IgD-negative memory B cell (primary cell): ENCODE measurements around the gene MMP1. TPM values are rescaled to one million over a fixed set of nuclear protein-coding genes. Genes with fewer than 3 reads are reported as not detected.

Experiments used
- H3K27ac Mint-ChIP-seq, 3 donors: one replicate each; pipeline ENCODE4 v1.8.0; 2020 to 2022; ENCODE audit warnings: mild to moderate bottlenecking in 3 of 3, mixed read lengths in 3 of 3, moderate library complexity in 1 of 3
- H3K27me3 Mint-ChIP-seq: one replicate; pipeline ENCODE4 v1.8.0; 2021; ENCODE audit warnings: mixed read lengths
- H3K36me3 Mint-ChIP-seq: one replicate; pipeline ENCODE4 v1.8.0; 2020; ENCODE audit warnings: mild to moderate bottlenecking, mixed read lengths
- H3K4me1 Mint-ChIP-seq, 3 donors: one replicate each; pipeline ENCODE4 v1.8.0; 2020 to 2022; ENCODE audit warnings: mixed read lengths in 3 of 3, mild to moderate bottlenecking in 1 of 3
- H3K4me3 Mint-ChIP-seq, 4 donors: one replicate each; pipeline ENCODE4 v1.8.0; 2020 to 2022; ENCODE audit warnings: mild to moderate bottlenecking in 4 of 4, mixed read lengths in 4 of 4, moderate library complexity in 3 of 4
- H3K9me3 Mint-ChIP-seq, 3 donors: one replicate each; pipeline ENCODE4 v1.8.0; 2020 to 2021; ENCODE audit warnings: mixed read lengths in 3 of 3, mild to moderate bottlenecking in 1 of 3
- polyA plus RNA-seq: library from polyadenylated mRNA; unstranded; fragments of 300-500 nt; fragmentation: Illumina TruSeq; gene quantifications from one replicate; pipeline ENCODE4 v1.2.3, GENCODE V29; 2021

MMP1 gene
- polyA plus RNA-seq, 1 donor from 2014 or later = not detected

- Mint-ChIP-seq H3K27me3 (peaks cover 1% of the 10 kb centered on the region), H3K36me3 (no peaks in the 10 kb centered on the region), H3K4me1 (no peaks in the 10 kb centered on the region), H3K27ac (no peak overlapping the region), H3K4me3 (no peak overlapping the region), H3K9me3 (no peaks in the 10 kb centered on the region)
These were observed 9.5 kb downstream of the MMP1 start for GRCh38 chr11:102788334-102788995.

- H3K27ac Mint-ChIP-seq = no peak overlapping the region
- peaks cover 1% of the 10 kb centered on the region for H3K27me3 Mint-ChIP-seq
- no peak overlapping the region for H3K4me3 Mint-ChIP-seq
- H3K36me3 Mint-ChIP-seq = no peaks in the 10 kb centered on the region
- peaks cover 0 to 1% (median 0%) of the 10 kb centered on the region in 3 donors for H3K9me3 Mint-ChIP-seq
- no peaks in the 10 kb centered on the region for H3K4me1 Mint-ChIP-seq
These were observed 13.6 kb downstream of the MMP1 start for GRCh38 chr11:102784380-102784779.

GRCh38 chr11:102783720-102784119 lies 14.2 kb downstream of the MMP1 start:
- Mint-ChIP-seq H3K4me1 (no peaks in the 10 kb centered on the region), H3K27ac (no peak overlapping the region), H3K9me3 (peaks cover 0 to 1% (median 0%) of the 10 kb centered on the region in 3 donors), H3K27me3 (peaks cover 1% of the 10 kb centered on the region), H3K36me3 (no peaks in the 10 kb centered on the region), H3K4me3 (no peak overlapping the region)

- Mint-ChIP-seq H3K36me3 (no peaks in the 10 kb centered on the region), H3K27me3 (peaks cover 4% of the 10 kb centered on the region), H3K9me3 (peaks cover 0 to 1% (median 0%) of the 10 kb centered on the region in 3 donors), H3K27ac (no peak overlapping the region), H3K4me1 (no peaks in the 10 kb centered on the region), H3K4me3 (no peak overlapping the region)
These were observed 14.9 kb downstream of the MMP1 start for GRCh38 chr11:102783016-102783415.

GRCh38 chr11:102781676-102782075 lies 16.3 kb downstream of the MMP1 start:
- no peaks in the 10 kb centered on the region for H3K4me1 Mint-ChIP-seq
- H3K9me3 Mint-ChIP-seq = peaks cover 0 to 1% (median 0%) of the 10 kb centered on the region in 3 donors
- H3K27ac Mint-ChIP-seq = no peak overlapping the region
- no peaks in the 10 kb centered on the region for H3K36me3 Mint-ChIP-seq
- H3K27me3 Mint-ChIP-seq = peaks cover 4% of the 10 kb centered on the region
- no peak overlapping the region for H3K4me3 Mint-ChIP-seq

GRCh38 chr11:102780491-102780918 lies 17.5 kb downstream of the MMP1 start, which contains the start of gene MMP10:
Gene MMP10, minus strand, starts transcription at chr11:102780628. Its CDS starts 37 bp downstream, at chr11:102780591.
- no peaks in the 10 kb centered on the region for H3K36me3 Mint-ChIP-seq
- H3K9me3 Mint-ChIP-seq = peaks cover 0 to 1% (median 0%) of the 10 kb centered on the region in 3 donors
- no peak within 1 kb of the TSS for H3K4me3 Mint-ChIP-seq
- H3K4me1 Mint-ChIP-seq = no peaks in the 10 kb centered on the region
- H3K27ac Mint-ChIP-seq = no peak within 1 kb of the TSS
- peaks cover 3% of the 10 kb centered on the region for H3K27me3 Mint-ChIP-seq

GRCh38 chr11:102776454-102776853 lies 21.5 kb downstream of the MMP1 start:
- Mint-ChIP-seq H3K36me3 (no peaks in the 10 kb centered on the region), H3K4me1 (no peaks in the 10 kb centered on the region), H3K9me3 (no peaks in the 10 kb centered on the region), H3K27ac (no peak overlapping the region), H3K4me3 (no peak overlapping the region), H3K27me3 (peaks cover 3% of the 10 kb centered on the region)

GRCh38 chr11:102773386-102773785 lies 24.6 kb downstream of the MMP1 start:
- no peaks in the 10 kb centered on the region for H3K9me3 Mint-ChIP-seq
- no peak overlapping the region for H3K4me3 Mint-ChIP-seq
- no peaks in the 10 kb centered on the region for H3K4me1 Mint-ChIP-seq
- H3K27me3 Mint-ChIP-seq = peaks cover 2% of the 10 kb centered on the region
- H3K27ac Mint-ChIP-seq = no peak overlapping the region
- no peaks in the 10 kb centered on the region for H3K36me3 Mint-ChIP-seq

GRCh38 chr11:102771351-102771750 lies 26.6 kb downstream of the MMP1 start:
- no peaks in the 10 kb centered on the region for H3K4me1 Mint-ChIP-seq
- no peak overlapping the region for H3K4me3 Mint-ChIP-seq
- peaks cover 2% of the 10 kb centered on the region for H3K27me3 Mint-ChIP-seq
- no peak overlapping the region for H3K27ac Mint-ChIP-seq
- no peaks in the 10 kb centered on the region for H3K36me3 Mint-ChIP-seq
- H3K9me3 Mint-ChIP-seq = peaks cover 0 to 3% (median 0%) of the 10 kb centered on the region in 3 donors

- peaks cover 2% of the 10 kb centered on the region for H3K27me3 Mint-ChIP-seq
- H3K36me3 Mint-ChIP-seq = no peaks in the 10 kb centered on the region
- no peak overlapping the region for H3K4me3 Mint-ChIP-seq
- H3K27ac Mint-ChIP-seq = no peak overlapping the region
- no peaks in the 10 kb centered on the region for H3K4me1 Mint-ChIP-seq
- H3K9me3 Mint-ChIP-seq = peaks cover 0 to 3% (median 0%) of the 10 kb centered on the region in 3 donors
These were observed 27.8 kb downstream of the MMP1 start for GRCh38 chr11:102770191-102770590.

GRCh38 chr11:102767800-102768199 lies 30.2 kb downstream of the MMP1 start:
- Mint-ChIP-seq H3K27me3 (peaks cover 5% of the 10 kb centered on the region), H3K27ac (no peak overlapping the region), H3K36me3 (peaks cover 2% of the 10 kb centered on the region), H3K4me1 (no peaks in the 10 kb centered on the region), H3K4me3 (no peak overlapping the region), H3K9me3 (peaks cover 0 to 5% (median 0%) of the 10 kb centered on the region in 3 donors)

- Mint-ChIP-seq H3K4me1 (no peaks in the 10 kb centered on the region), H3K27ac (no peak overlapping the region), H3K36me3 (peaks cover 2% of the 10 kb centered on the region), H3K9me3 (peaks cover 0 to 5% (median 0%) of the 10 kb centered on the region in 3 donors), H3K27me3 (peaks cover 7% of the 10 kb centered on the region), H3K4me3 (no peak overlapping the region)
These were observed 34.5 kb downstream of the MMP1 start for GRCh38 chr11:102763440-102763839.

- Mint-ChIP-seq H3K27me3 (peaks cover 12% of the 10 kb centered on the region), H3K27ac (no peak overlapping the region), H3K4me3 (no peak overlapping the region), H3K4me1 (no peaks in the 10 kb centered on the region), H3K36me3 (peaks cover 2% of the 10 kb centered on the region), H3K9me3 (peaks cover 0 to 2% (median 0%) of the 10 kb centered on the region in 3 donors)
These were observed 35.6 kb downstream of the MMP1 start for GRCh38 chr11:102762361-102762767.

GRCh38 chr11:102761646-102762238 lies 36.2 kb downstream of the MMP1 start:
- peaks cover 0 to 2% (median 0%) of the 10 kb centered on the region in 3 donors for H3K9me3 Mint-ChIP-seq

GRCh38 chr11:102760344-102761035 lies 37.5 kb downstream of the MMP1 start:
- peaks cover 2% of the 10 kb centered on the region for H3K36me3 Mint-ChIP-seq
- H3K27ac Mint-ChIP-seq = no peak overlapping the region
- H3K27me3 Mint-ChIP-seq = peaks cover 14% of the 10 kb centered on the region
- H3K4me1 Mint-ChIP-seq = no peaks in the 10 kb centered on the region
- no peak overlapping the region for H3K4me3 Mint-ChIP-seq
- peaks cover 0 to 2% (median 0%) of the 10 kb centered on the region in 3 donors for H3K9me3 Mint-ChIP-seq

More at GRCh38 chr11:102761646-102762238, 36.2 kb downstream of the MMP1 start:
- Mint-ChIP-seq H3K4me3 (no peak overlapping the region), H3K36me3 (peaks cover 2% of the 10 kb centered on the region), H3K27me3 (peaks cover 12% of the 10 kb centered on the region), H3K4me1 (no peaks in the 10 kb centered on the region), H3K27ac (no peak overlapping the region)
